SKM-1 (cell line): Measurements from ENCODE around the gene DACT1.

ENCODE experiments used
- DNase-seq: peaks from one replicate; lab custom pipeline; 2025; ENCODE audit not compliant: unreplicated experiment; lab: John Stamatoyannopoulos, UW

Gene DACT1

GRCh38 chr14:58635091-58635830, 2.5 kb upstream of the DACT1 start:
- DNase-seq, result no peak

DNA sequence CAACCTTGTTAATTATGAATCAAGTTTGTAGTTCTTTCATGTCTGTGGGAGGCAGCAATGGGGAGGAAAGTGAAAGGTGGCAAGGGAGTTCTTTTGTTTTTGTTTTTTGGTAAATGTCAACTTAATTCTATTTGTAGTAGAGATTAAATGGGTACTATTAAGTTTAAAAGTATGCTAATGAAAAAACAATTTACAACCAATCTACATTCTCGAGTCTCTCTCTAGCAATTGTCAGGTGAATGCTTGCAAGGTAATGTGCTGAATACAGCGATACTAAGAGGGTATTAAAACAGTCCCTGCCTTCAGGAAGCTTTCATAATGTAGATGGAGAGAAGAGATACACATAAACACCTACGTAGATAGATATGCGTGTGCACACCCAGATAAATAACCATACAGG, 1.6 kb upstream of the DACT1 start:
- no peak for DNase-seq

DNA sequence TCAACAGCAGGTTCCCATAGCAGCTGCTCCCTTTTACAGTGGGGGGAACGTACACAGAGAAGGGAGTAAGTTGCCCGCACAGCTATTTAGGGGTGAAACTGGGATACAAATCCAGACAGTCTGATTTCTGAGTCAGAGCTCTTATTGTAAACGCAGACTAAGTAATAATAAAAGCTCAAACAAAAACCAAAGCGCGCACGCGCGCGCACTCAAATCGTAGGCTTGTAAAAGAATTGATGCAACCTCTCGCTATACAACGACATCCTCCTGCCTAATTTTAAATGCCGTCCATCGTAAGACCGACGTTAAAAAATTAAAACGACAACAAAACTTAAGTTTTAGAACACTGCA, 747 bp upstream of the DACT1 start:
- no peak for DNase-seq

DNA sequence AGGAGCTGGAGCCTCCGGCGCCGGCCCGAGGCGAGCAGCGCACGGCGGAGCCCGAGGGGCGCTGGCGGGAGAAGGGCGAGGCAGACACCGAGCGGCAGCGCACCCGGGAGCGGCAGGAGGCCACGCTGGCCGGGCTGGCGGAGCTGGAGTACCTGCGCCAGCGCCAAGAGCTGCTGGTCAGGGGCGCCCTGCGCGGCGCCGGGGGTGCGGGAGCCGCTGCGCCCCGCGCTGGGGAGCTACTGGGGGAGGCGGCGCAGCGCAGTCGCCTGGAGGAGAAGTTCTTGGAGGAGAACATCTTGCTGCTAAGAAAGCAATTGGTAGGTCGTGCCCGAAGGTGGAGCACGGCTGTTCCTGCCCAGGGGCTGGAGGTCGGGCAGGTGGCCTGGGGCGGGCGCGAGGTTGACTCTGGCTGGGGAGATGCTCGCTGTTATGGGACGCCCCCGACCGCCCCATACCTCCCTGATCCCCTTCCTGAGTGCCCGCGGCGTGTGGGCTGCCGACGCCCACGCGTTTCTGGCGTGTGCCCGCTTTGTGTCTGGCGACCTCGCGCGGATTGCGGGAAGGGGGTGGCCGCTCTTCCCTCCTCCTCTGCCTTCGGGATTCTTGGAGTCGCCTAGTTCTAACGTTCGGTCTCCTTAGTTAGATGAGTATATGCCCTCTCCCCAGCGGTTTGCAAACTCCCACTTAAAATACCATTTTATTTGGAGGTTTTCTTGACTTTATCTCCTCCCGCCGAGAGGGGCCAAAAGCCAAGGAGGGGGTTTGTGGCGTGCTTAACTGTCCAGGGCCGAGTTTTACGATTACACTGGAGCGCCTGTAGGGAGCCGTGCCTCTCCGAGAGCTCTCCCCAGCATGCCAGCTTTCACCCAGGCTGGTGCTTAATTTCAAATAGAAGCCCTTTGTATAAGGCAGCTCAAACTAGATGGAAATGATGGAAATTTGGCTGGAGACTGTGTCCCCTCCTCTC, 752 bp downstream of the DACT1 start:
- no peak for DNase-seq

DNA sequence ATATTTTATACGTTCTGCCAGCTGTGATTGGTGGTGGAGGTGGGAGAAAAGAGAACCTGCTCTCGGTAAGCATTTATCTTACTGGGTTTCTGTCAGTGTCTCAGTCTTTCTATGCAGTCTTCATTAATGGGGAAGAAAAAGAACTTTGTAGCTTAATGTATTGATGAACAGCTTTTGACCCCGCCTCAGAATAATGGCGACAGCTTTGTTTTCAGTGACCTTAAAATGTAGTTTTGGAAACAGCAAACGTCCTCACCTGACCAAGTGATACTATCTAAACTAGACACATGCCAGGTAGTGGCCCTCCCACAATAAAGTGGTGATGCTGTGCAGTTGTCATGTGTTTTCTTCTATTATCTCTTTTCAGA, 1.4 kb downstream of the DACT1 start:
- DNase-seq, result no peak

GRCh38 chr14:58639842-58640484, 2.2 kb downstream of the DACT1 start:
- DNase-seq, result no peak

DNA sequence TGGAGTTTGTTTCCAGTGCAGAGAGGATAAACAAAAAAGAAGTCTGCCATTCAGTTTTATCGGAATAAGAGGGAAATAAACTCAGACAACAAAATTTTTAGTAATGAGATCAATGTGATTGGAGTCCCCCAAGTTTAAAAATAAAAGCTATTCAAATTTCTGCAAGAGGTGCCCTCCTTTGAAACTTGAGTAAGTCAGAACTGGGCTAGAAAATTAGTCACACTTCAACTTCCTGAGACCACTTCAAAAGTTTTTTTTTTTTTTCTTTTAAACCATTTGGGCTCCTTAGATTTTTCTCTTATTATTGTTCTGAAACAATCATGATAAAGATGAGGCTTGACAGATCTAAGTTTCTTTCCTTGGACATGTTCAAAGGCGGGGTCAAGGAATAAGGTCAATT, 3.2 kb downstream of the DACT1 start:
- DNase-seq, result no peak

- DNase-seq, result no peak
These were observed 3.7 kb downstream of the DACT1 start for GRCh38 chr14:58641509-58641908.

GRCh38 chr14:58643366-58643765, 5.6 kb downstream of the DACT1 start:
- no peak for DNase-seq

DNA sequence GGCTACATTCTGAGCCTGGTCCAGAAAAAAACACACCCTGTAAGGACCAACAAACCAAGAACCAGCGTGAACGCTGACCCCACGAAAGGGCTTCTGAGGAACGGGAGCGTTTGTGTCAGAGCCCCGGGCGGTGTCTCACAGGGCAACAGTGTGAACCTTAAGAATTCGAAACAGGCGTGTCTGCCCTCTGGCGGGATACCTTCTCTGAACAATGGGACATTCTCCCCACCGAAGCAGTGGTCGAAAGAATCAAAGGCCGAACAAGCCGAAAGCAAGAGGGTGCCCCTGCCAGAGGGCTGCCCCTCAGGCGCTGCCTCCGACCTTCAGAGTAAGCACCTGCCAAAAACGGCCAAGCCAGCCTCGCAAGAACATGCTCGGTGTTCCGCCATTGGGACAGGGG, 7.9 kb downstream of the DACT1 start:
- DNase-seq, result no peak

- DNase-seq, result no peak
These were observed 8.7 kb downstream of the DACT1 start for GRCh38 chr14:58646479-58646878.

DNA sequence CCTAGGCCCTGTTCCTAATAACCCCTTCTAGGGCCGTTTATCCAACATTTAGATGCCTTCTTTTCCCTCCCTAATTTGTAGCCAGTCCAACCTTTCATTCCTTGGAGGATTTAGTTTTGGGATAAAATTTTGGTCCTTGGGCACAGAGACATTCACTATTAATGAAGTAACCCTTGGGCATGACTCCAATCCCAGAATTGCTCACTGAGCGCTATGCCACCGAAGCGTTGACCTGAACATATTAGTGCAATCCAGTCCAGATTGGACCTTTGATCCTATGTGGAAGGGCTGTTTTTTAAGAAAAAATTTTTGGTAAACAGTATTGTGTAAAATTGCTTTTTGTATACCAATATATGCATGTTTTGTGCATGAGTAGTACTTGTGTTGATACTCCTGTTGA, 10.0 kb downstream of the DACT1 start:
- DNase-seq, result no peak

- no peak for DNase-seq
These were observed 13.1 kb downstream of the DACT1 start for GRCh38 chr14:58650857-58651256.

DNA sequence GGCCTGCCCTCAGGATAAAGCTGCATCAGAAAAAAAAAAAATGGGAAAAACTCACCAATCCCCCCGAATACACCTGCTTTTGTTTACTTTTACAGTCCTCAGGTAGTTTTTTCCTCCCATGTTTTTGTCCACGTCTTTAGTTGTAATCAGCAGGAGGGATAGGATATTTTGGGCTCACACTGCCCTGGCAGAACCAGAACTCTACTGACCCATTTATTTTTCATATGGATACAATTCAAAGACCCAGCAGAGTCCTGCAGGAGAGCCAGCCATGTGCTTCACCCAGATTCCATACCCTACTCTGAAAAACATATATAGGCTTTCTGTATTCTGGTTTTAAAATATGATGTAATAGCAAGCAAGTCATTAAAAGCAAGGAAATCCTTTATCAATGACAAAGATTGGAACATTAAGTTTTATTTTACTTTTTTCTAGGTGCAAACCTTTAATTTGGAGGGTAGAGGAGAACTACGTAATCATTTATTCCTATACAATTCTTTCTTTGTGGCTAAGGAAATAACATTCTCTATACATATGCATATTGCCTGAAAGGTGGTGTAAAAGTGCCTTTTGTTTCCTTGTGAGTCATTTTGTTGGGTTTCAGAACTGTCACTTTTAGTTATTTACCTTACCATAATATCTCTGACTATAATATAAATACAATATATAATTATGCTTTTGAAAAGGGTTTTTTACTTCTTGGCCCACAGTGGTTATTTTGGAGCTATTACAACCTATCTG, 19.1 kb downstream of the DACT1 start:
- DNase-seq, result no peak

- DNase-seq, result no peak
These were observed 21.3 kb downstream of the DACT1 start for GRCh38 chr14:58659061-58659460.

GRCh38 chr14:58659846-58660245, 22.1 kb downstream of the DACT1 start:
- DNase-seq, result no peak

DNA sequence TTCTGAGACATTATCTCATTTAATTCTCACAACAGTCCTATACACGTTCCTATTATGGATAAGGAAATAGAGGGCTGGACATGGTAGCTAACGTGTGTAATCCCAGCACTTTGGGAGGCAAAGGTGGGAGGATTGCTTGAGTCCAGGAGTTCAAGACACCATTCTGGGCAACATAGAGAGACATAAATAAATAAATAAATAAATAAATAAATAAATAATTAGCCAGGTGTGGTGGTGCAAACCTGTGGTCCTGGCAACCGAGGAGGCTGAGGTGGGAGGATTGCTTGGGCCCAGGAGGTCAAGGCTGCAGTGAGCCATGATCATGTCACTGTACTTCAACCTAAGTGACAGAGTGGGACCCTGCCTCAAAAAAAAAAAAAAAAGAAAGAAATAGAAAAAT, 22.6 kb downstream of the DACT1 start:
- DNase-seq, result no peak

GRCh38 chr14:58662018-58662417, 24.3 kb downstream of the DACT1 start:
- DNase-seq, result no peak

- no peak for DNase-seq
These were observed 25.0 kb downstream of the DACT1 start for GRCh38 chr14:58662759-58663158.

DNA sequence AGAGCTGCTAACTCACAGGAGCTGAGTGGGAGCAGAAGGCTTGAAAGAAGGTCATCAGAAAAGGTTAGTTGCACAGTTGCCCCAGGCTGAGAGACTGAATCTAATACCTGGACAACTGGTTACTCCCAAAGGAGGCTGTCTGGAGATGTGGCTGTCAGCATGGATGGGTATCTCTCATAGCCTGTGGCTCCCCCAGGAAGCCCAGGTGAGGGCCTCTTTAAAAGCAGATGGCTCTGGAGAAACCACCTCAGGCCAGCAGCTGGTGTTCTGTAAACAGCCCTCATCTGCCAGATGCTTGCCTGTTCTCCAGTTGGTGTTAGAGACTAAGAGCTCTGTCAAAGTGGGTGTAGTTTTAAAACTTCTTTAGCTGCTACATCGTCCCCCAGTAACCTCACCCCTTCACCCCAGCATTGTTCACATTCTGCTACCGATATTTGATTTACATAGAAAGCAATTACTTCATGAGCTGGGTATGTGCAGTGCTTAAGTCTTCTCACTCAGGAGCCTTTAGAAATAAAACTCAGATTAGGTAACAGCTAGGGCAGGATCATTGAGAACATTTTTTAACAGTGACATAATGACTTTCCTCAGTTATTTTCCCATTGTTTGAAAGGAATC, 25.8 kb downstream of the DACT1 start:
- no peak for DNase-seq
